ENCODE results near the gene TNFRSF25. TPM values are rescaled to one million over a fixed set of nuclear protein-coding genes. Genes with fewer than 3 reads are reported as not detected.

Gene TNFRSF25
- total and polyA plus RNA-seq, 2 donors (not counting 1 experiment from before 2014, with no cell fraction given): 0.24 to 1.5 TPM

DNA sequence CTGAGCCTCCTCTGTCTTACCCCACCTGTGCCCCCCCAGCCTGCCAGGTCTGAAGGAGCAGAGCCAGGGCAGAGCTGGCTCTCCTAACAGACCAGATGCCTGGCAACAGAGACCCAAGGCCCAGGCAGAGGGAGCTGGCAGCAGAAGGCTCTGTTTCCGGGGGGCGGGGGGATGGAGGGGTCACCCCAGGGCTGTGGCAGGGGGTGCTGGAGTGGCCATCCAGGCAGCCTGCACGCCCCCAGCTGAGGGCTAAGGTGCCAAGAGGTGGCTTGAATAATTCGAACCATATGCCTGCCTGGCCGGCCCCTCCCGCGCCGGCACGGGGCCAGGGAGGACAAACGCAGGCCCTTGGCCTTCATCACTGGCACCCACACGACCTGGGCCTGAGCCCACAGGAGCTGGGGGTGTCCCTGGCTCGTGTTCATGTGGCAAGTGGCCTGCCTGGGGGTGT, 41.5 kb upstream of the TNFRSF25 start:
- Histone ChIP-seq H3K27ac (ENCODE audit: insufficient read depth, low read length) (no peak overlapping the region), H4K20me1 (ENCODE audit: control insufficient read depth, extremely low read depth, insufficient read depth, low read length) (no peaks in the 10 kb centered on the region), H3K27me3 (ENCODE audit: control insufficient read depth, insufficient read depth, low read length) (no peaks in the 10 kb centered on the region), H3K4me3 (replicated peaks in 1 of 4; ENCODE audit: control extremely low read depth in 1 of 4, insufficient read depth in 1 of 4, low read depth in 3 of 4, low read length in 4 of 4) (no peak overlapping the region), H3K9me3 (ENCODE audit: control insufficient read depth, insufficient read depth, low read depth, low read length) (no peaks in the 10 kb centered on the region), H3K4me1 (ENCODE audit: control insufficient read depth, extremely low read depth, insufficient read depth, low read length) (no peaks in the 10 kb centered on the region), H3K4me2 (ENCODE audit: extremely low read depth, insufficient read depth, low read length) (no peak overlapping the region), H3K79me2 (ENCODE audit: control insufficient read depth, insufficient read depth, low read length) (no peaks in the 10 kb centered on the region), H3K36me3 (ENCODE audit: control insufficient read depth, insufficient read depth, low read length) (no peaks in the 10 kb centered on the region), H3K9ac (ENCODE audit: insufficient read depth, low read length) (no peak overlapping the region), H2AFZ (ENCODE audit: low read length) (no peak overlapping the region)
- TF ChIP-seq, protein P1, sequence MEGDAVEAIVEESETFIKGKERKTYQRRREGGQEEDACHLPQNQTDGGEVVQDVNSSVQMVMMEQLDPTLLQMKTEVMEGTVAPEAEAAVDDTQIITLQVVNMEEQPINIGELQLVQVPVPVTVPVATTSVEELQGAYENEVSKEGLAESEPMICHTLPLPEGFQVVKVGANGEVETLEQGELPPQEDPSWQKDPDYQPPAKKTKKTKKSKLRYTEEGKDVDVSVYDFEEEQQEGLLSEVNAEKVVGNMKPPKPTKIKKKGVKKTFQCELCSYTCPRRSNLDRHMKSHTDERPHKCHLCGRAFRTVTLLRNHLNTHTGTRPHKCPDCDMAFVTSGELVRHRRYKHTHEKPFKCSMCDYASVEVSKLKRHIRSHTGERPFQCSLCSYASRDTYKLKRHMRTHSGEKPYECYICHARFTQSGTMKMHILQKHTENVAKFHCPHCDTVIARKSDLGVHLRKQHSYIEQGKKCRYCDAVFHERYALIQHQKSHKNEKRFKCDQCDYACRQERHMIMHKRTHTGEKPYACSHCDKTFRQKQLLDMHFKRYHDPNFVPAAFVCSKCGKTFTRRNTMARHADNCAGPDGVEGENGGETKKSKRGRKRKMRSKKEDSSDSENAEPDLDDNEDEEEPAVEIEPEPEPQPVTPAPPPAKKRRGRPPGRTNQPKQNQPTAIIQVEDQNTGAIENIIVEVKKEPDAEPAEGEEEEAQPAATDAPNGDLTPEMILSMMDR (conservative IDR thresholded peaks at IDR 0.05 in 1 of 2, IDR thresholded peaks at IDR 0.05 in 1 of 2; ENCODE audit: low read depth in 1 of 2, low read length in 2 of 2): no peak
- DNase-seq (ENCODE audit: low read depth in 2 of 2): no peak

DNA sequence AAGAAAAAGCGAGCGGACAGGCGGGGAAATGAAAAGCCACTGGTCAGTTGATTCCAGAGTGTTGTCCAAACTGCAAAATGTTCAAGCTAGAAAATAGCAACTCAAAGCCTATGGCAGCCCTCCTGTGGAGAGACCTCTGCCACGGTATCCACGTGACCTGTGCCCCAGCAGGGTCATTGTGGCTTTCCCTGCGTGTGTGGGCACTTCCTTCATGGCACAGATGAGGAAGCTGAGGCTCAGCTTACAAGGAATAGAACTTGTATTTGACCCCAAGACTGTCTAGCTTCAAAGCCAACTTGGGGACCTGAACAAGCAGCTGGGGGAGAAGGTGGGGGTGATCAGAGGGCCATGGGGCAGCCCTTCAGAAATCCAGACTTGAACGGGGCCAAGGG, 41.1 kb upstream of the TNFRSF25 start:
- no peak overlapping the region for H3K4me3 ChIP-seq (replicated peaks in 1 of 4; ENCODE audit: control extremely low read depth in 1 of 4, insufficient read depth in 1 of 4, low read depth in 3 of 4, low read length in 4 of 4)
- DNase-seq (ENCODE audit: low read depth in 2 of 2): no peak
- H2AFZ ChIP-seq (ENCODE audit: low read length): no peak overlapping the region
- no peak overlapping the region for H3K27ac ChIP-seq (ENCODE audit: insufficient read depth, low read length)
- H3K9me3 ChIP-seq (ENCODE audit: control insufficient read depth, insufficient read depth, low read depth, low read length): no peaks in the 10 kb centered on the region
- no peaks in the 10 kb centered on the region for H3K27me3 ChIP-seq (ENCODE audit: control insufficient read depth, insufficient read depth, low read length)
- no peak overlapping the region for H3K4me2 ChIP-seq (ENCODE audit: extremely low read depth, insufficient read depth, low read length)
- H3K79me2 ChIP-seq (ENCODE audit: control insufficient read depth, insufficient read depth, low read length): no peaks in the 10 kb centered on the region
- H4K20me1 ChIP-seq (ENCODE audit: control insufficient read depth, extremely low read depth, insufficient read depth, low read length): no peaks in the 10 kb centered on the region
- H3K4me1 ChIP-seq (ENCODE audit: control insufficient read depth, extremely low read depth, insufficient read depth, low read length): no peaks in the 10 kb centered on the region
- no peak overlapping the region for H3K9ac ChIP-seq (ENCODE audit: insufficient read depth, low read length)
- H3K36me3 ChIP-seq (ENCODE audit: control insufficient read depth, insufficient read depth, low read length): no peaks in the 10 kb centered on the region
- TF ChIP-seq, protein P1 (conservative IDR thresholded peaks at IDR 0.05 in 1 of 2, IDR thresholded peaks at IDR 0.05 in 1 of 2; ENCODE audit: low read depth in 1 of 2, low read length in 2 of 2): no peak
- TF ChIP-seq EZH2 (IDR thresholded peaks at IDR 0.05; ENCODE audit: low read length, missing control alignments): no peak

DNA sequence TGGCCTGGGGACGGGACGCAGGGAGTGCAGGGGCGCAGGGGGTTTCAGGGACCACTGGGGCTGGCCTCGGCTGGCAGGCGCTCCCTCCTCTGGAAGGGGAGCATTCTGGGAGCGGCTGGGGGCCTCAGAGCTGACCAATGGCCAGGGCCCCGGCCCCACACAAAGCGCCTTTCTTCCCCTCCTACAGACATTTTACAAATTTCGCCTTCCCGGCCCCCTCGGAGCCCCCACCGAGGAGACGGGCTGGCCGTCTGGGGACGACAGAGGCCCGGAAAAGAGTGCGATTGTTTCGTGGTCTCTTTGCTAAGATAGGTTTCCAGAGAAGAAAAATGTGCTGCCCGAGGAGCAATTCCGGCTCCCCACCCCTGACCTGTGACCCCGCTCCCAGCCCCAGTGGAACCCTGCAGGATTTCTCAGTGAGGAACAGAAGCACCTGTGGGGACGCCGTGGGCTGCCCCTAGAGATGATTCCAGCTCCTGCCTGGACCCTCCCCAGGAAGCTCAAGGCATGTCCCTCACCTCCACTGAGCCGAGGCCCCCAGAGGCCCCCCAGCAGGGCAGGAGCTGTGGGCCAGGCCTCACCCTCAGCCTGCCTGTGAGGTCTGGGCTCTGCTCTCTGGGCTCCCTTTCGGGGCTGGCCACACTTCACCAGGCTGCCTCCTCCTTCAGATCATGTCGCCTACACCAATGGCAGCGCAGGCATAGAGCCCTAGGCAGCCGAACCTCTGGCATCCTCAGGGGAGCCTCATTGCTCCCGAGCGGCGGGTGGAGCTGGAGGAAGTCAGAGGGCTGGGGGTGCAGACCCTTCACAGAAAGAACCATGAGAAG, 40.5 kb upstream of the TNFRSF25 start:
- Histone ChIP-seq H3K79me2 (ENCODE audit: control insufficient read depth, insufficient read depth, low read length) (no peaks in the 10 kb centered on the region), H4K20me1 (ENCODE audit: control insufficient read depth, extremely low read depth, insufficient read depth, low read length) (no peaks in the 10 kb centered on the region), H3K4me3 (replicated peaks in 1 of 4; ENCODE audit: control extremely low read depth in 1 of 4, insufficient read depth in 1 of 4, low read depth in 3 of 4, low read length in 4 of 4) (no peak overlapping the region), H3K4me2 (ENCODE audit: extremely low read depth, insufficient read depth, low read length) (no peak overlapping the region), H3K36me3 (ENCODE audit: control insufficient read depth, insufficient read depth, low read length) (no peaks in the 10 kb centered on the region), H3K27ac (ENCODE audit: insufficient read depth, low read length) (no peak overlapping the region), H3K27me3 (ENCODE audit: control insufficient read depth, insufficient read depth, low read length) (peaks cover 4% of the 10 kb centered on the region), H3K9ac (ENCODE audit: insufficient read depth, low read length) (no peak overlapping the region), H2AFZ (ENCODE audit: low read length) (no peak overlapping the region), H3K4me1 (ENCODE audit: control insufficient read depth, extremely low read depth, insufficient read depth, low read length) (no peaks in the 10 kb centered on the region), H3K9me3 (ENCODE audit: control insufficient read depth, insufficient read depth, low read depth, low read length) (no peaks in the 10 kb centered on the region)
- no peak for DNase-seq (ENCODE audit: low read depth in 2 of 2)
- TF ChIP-seq, protein P1 (conservative IDR thresholded peaks at IDR 0.05 in 1 of 2, IDR thresholded peaks at IDR 0.05 in 1 of 2; ENCODE audit: low read depth in 1 of 2, low read length in 2 of 2): no peak
- TF ChIP-seq EZH2 (IDR thresholded peaks at IDR 0.05; ENCODE audit: low read length, missing control alignments): no peak

All from fibroblast of lung (primary cell).